DLD1 (cell line): Measurements from ENCODE around the gene ZNF195.
"Not testable (repeated sequence)": the region's sequence is repeated elsewhere in the genome, so short reads cannot be mapped to it uniquely, and the experiment has no call there.

ENCODE experiments used
- in situ Hi-C: cut with HindIII; loops from 2 replicates; pipeline ENCODE4 v1.10.0; 2017; ENCODE audit warnings: low sequenced_read_pairs

ZNF195 gene

GRCh38 chr11:3378426-3379423 lies at the start of gene ZNF195:
Gene ZNF195 (minus strand): TSS chr11:3379146. CDS start chr11:3379040, 106 bp downstream.
- in situ Hi-C loops: no loop called here

GRCh38 chr11:3428076-3428475 lies 49.1 kb upstream of the ZNF195 start:
- in situ Hi-C loops: not testable (repeated sequence)

- in situ Hi-C loops: not testable (repeated sequence)
Observed at GRCh38 chr11:3426541-3426940, 47.6 kb upstream of the ZNF195 start.

GRCh38 chr11:3423928-3424327 lies 45.0 kb upstream of the ZNF195 start:
- in situ Hi-C loops: not testable (repeated sequence)

GRCh38 chr11:3423138-3423731 lies 44.3 kb upstream of the ZNF195 start:
- in situ Hi-C loops: not testable (repeated sequence)

- in situ Hi-C loops: not testable (repeated sequence)
Observed at GRCh38 chr11:3422380-3423137, 43.6 kb upstream of the ZNF195 start.

- in situ Hi-C loops: not testable (repeated sequence)
Observed at GRCh38 chr11:3421608-3422379, 42.8 kb upstream of the ZNF195 start.

- in situ Hi-C loops: not testable (repeated sequence)
Observed at GRCh38 chr11:3420281-3421042, 41.5 kb upstream of the ZNF195 start.

GRCh38 chr11:3419496-3419895 lies 40.5 kb upstream of the ZNF195 start:
- in situ Hi-C loops: not testable (repeated sequence)

GRCh38 chr11:3417047-3417446 lies 38.1 kb upstream of the ZNF195 start:
- in situ Hi-C loops: not testable (repeated sequence)

GRCh38 chr11:3415301-3415700 lies 36.4 kb upstream of the ZNF195 start:
- in situ Hi-C loops: not testable (repeated sequence)

- in situ Hi-C loops: not testable (repeated sequence)
Observed at GRCh38 chr11:3413666-3414065, 34.7 kb upstream of the ZNF195 start.

- in situ Hi-C loops: no loop called here
Observed at GRCh38 chr11:3412837-3413236, 33.9 kb upstream of the ZNF195 start.

- in situ Hi-C loops: not testable (repeated sequence)
Observed at GRCh38 chr11:3408722-3409121, 29.8 kb upstream of the ZNF195 start.

- in situ Hi-C loops: not testable (repeated sequence)
Observed at GRCh38 chr11:3408058-3408605, 29.2 kb upstream of the ZNF195 start.

GRCh38 chr11:3406937-3407336 lies 28.0 kb upstream of the ZNF195 start:
- in situ Hi-C loops: not testable (repeated sequence)

GRCh38 chr11:3406223-3406875 lies 27.4 kb upstream of the ZNF195 start:
- in situ Hi-C loops: not testable (repeated sequence)

GRCh38 chr11:3404076-3404925 lies 25.4 kb upstream of the ZNF195 start:
- in situ Hi-C loops: not testable (repeated sequence)
